Neutrophil (primary cell): ENCODE results near the gene GRHL3.

Experiments
- H3K27ac ChIP-seq: fragments of 200-600 bp; sonication (generic); 2 replicates; pipeline ENCODE4 v1.5.1; 2016; ENCODE audit warnings: mild to moderate bottlenecking, moderate library complexity
- H3K27me3 ChIP-seq: fragments of 200-600 bp; sonication (generic); 2 replicates; pipeline ENCODE4 v1.6.0; 2016; ENCODE audit warnings: mild to moderate bottlenecking
- H3K36me3 ChIP-seq: fragments of 200-600 bp; sonication (generic); 2 replicates; pipeline ENCODE4 v1.5.1; 2017
- H3K4me1 ChIP-seq, 2 experiments: fragments of 200-600 bp in 1 of 2; sonication (generic) in 1 of 2; 1 replicate in 1 of 2; 2 replicates in 1 of 2; pipeline versions ENCODE4 v1.5.1 to v1.6.1; 2013 to 2016; ENCODE audit warnings: low read depth in 1 of 2, low read length in 1 of 2, mild to moderate bottlenecking in 1 of 2, moderate library complexity in 1 of 2; ENCODE audit not compliant: control insufficient read depth in 1 of 2, insufficient read depth in 1 of 2
- H3K4me3 ChIP-seq, 2 experiments: fragments of 200-600 bp in 1 of 2; sonication (generic) in 1 of 2; 1 replicate in 1 of 2; 2 replicates in 1 of 2; pipeline ENCODE4 v1.5.1; 2013 to 2016; ENCODE audit warnings: low read depth in 1 of 2, low read length in 1 of 2, mild to moderate bottlenecking in 1 of 2, moderate library complexity in 1 of 2
- H3K9me3 ChIP-seq: fragments of 200-600 bp; sonication (generic); 2 replicates; pipeline ENCODE4 v1.5.1; 2016
- TF ChIP-seq, protein P1 (sequence below): fragments of 200-600 bp; sonication (generic); IDR thresholded peaks from 2 replicates; pipeline ENCODE4 v1.5.1; 2016; ENCODE audit warnings: antibody characterized with exemption

GRHL3 gene

DNA sequence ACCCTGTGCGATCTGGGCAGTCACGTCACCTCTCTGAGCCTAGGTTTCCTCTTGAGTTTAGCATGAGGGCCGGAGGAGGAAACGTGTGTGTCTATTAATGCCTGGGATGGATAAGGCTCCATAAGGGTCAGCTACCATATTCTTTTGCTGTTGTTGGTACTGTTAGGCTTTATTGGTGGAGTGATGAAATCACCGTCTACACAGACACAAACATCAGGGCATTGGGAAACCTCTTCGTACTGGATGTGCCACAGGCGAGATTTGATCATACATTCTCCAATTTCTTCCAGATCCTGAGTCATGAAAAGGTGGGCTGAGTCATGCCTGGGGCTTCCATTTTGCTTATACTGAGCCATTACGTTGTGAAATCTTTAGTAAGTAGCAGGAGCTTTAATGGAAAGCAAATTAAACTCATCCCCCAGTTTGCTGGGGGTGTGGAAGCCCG is 24.9 kb upstream of the GRHL3 start:
- Histone ChIP-seq H3K4me1 (peaks cover 0 to 16% of the 10 kb centered on the region in 2 experiments), H3K4me3 (no peak overlapping the region), H3K27me3 (no peaks in the 10 kb centered on the region), H3K27ac (no peak overlapping the region), H3K9me3 (no peaks in the 10 kb centered on the region), H3K36me3 (no peaks in the 10 kb centered on the region)
- TF ChIP-seq, protein P1, sequence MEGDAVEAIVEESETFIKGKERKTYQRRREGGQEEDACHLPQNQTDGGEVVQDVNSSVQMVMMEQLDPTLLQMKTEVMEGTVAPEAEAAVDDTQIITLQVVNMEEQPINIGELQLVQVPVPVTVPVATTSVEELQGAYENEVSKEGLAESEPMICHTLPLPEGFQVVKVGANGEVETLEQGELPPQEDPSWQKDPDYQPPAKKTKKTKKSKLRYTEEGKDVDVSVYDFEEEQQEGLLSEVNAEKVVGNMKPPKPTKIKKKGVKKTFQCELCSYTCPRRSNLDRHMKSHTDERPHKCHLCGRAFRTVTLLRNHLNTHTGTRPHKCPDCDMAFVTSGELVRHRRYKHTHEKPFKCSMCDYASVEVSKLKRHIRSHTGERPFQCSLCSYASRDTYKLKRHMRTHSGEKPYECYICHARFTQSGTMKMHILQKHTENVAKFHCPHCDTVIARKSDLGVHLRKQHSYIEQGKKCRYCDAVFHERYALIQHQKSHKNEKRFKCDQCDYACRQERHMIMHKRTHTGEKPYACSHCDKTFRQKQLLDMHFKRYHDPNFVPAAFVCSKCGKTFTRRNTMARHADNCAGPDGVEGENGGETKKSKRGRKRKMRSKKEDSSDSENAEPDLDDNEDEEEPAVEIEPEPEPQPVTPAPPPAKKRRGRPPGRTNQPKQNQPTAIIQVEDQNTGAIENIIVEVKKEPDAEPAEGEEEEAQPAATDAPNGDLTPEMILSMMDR, result no peak

DNA sequence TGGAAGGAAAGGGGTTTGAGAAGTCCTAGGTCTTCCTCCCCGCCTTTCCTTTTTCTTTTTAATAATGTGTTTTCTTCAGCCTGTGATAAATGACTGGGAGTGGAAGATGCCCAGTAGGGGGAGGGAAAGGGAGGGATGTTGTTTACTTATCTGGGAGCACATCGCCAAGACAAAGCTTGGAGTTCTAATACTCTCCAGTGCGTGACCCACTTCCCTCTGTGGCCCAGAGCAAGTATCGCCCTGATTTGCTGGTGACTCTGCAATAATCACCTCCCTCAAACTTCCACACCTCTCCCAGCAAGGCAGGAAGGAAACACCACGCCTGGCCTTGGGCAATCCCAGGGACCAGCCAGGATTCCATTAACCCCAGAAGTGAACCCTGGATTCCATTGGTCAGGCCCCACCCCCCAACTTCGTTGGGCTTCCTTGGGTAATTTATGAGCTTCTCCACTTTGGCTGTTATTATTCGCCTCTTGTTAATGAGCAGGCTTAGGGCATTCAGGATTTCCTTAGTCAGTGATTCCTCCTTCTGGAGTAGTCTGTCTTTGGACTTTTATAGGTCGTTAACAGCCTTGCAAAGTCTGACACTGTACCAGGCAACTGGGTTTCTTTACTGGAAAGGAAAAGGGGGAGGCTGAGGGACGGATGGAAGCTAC is 24.3 kb upstream of the GRHL3 start:
- Histone ChIP-seq H3K36me3 (no peaks in the 10 kb centered on the region), H3K4me3 (no peak overlapping the region), H3K4me1 (peaks cover 0 to 16% of the 10 kb centered on the region in 2 experiments), H3K27me3 (no peaks in the 10 kb centered on the region), H3K9me3 (no peaks in the 10 kb centered on the region), H3K27ac (no peak overlapping the region)
- TF ChIP-seq, protein P1, result no peak

DNA sequence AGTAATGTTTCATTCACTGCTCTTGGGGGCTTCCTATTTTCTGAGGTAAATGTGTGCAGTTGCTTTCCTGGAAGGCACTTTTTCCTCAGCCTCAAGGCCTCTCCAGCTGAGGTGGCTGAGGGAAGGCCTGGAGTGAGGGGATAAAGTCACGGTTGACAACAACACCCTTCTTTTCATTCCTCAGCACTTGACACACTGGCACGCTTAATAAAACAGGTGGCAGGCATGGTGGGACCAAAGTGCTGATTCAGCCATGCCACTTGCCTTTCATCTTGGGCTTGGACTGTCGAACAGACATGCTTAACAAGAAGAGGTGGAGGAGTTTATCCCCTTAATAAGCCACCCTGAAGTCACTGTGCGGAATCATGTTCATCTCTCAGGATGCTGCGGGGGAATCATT is 23.6 kb upstream of the GRHL3 start:
- H3K27me3 ChIP-seq, result no peaks in the 10 kb centered on the region
- no peaks in the 10 kb centered on the region for H3K9me3 ChIP-seq
- peaks cover 0 to 16% of the 10 kb centered on the region in 2 experiments for H3K4me1 ChIP-seq
- H3K36me3 ChIP-seq, result no peaks in the 10 kb centered on the region
- no peak overlapping the region for H3K27ac ChIP-seq
- H3K4me3 ChIP-seq, result no peak overlapping the region
- TF ChIP-seq, protein P1, result no peak

DNA sequence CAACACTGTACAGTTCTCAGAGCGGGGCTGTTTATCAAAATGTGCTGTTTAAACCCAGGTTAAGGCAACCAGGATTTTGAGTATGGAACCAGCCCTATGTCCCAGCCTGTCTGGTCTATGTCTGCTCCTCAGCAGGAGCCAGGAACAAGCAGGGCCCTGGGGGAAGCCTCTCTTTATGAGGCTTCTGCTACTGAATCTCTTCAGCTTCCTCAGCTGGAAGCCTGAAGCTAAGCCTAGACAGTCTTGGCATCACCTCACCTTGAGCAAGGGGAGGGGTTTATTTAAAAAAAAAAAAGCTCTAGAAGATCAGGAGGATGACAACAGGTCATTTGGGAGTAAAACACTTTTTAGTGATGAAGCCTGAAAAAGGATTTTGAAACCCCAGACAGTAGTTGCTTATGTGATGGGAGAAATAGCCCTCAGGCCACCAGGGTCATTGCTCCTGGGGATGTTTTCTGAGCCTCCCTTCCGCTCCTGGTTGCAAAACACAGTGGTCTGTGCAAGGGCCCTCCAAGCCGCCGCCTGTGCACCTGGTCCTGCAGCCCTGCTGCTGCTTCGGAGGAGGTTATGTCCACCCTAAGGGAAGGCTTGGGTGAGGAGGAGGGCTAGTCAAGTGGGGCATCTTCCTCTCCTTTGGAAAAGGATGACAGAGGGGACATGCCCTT is 21.8 kb upstream of the GRHL3 start:
- peaks cover 0 to 16% of the 10 kb centered on the region in 2 experiments for H3K4me1 ChIP-seq
- TF ChIP-seq, protein P1, result no peak
- no peaks in the 10 kb centered on the region for H3K9me3 ChIP-seq
- no peaks in the 10 kb centered on the region for H3K36me3 ChIP-seq
- H3K27ac ChIP-seq, result no peak overlapping the region
- no peak overlapping the region for H3K4me3 ChIP-seq
- peaks cover 17% of the 10 kb centered on the region for H3K27me3 ChIP-seq

DNA sequence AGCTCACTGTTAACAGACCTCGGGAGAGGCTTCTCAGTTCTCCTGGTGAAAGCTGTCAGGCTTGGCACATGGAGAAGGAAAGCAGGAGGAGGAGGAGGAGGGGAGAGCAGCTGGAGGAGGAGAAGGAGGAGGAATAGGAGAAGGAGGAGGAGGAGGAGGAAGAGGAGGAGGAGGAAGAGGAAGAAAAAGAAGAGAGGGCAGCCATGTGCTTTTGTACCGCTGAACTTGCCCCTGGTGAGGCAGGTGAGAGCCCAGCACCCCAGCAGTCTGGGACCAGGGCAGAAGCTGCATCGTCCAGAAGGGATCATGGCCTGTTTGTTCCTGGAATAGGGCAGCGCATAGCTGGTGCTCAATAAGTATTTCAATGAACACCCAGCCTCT is 21.3 kb upstream of the GRHL3 start:
- Histone ChIP-seq H3K4me1 (peaks cover 0 to 16% of the 10 kb centered on the region in 2 experiments), H3K27me3 (peaks cover 23% of the 10 kb centered on the region), H3K27ac (no peak overlapping the region), H3K9me3 (no peaks in the 10 kb centered on the region), H3K36me3 (no peaks in the 10 kb centered on the region), H3K4me3 (no peak overlapping the region)
- TF ChIP-seq, protein P1, result no peak
